GM19438 (cell line): ENCODE data around the gene RAB17.

Experiments
- ATAC-seq: cut with Tn5 transposase; IDR thresholded peaks from one replicate; pipeline ENCODE4 v1.9.1; 2021; ENCODE audit warnings: low read depth; ENCODE audit not compliant: unreplicated experiment

RAB17 gene

GRCh38 chr2:237565974-237566373 is 24.6 kb downstream of the RAB17 start:
- ATAC-seq: no peak

GRCh38 chr2:237564526-237565131 is 25.9 kb downstream of the RAB17 start:
- no peak for ATAC-seq

- no peak for ATAC-seq
These were observed 26.7 kb downstream of the RAB17 start for GRCh38 chr2:237563816-237564215.

- no peak for ATAC-seq
These were observed 29.3 kb downstream of the RAB17 start for GRCh38 chr2:237561221-237561620.

- no peak for ATAC-seq
These were observed 31.4 kb downstream of the RAB17 start for GRCh38 chr2:237558961-237559641.

- peak; percentile 33 for ATAC-seq
These were observed 32.9 kb downstream of the RAB17 start for GRCh38 chr2:237557633-237558015.

GRCh38 chr2:237556773-237557632 is 33.5 kb downstream of the RAB17 start:
- peak; percentile 90 for ATAC-seq

GRCh38 chr2:237555560-237555959 is 35.0 kb downstream of the RAB17 start:
- ATAC-seq: no peak

- no peak for ATAC-seq
These were observed 36.6 kb downstream of the RAB17 start for GRCh38 chr2:237553948-237554347.

- no peak for ATAC-seq
These were observed 37.6 kb downstream of the RAB17 start for GRCh38 chr2:237552908-237553307.

- ATAC-seq: no peak
These were observed 39.4 kb downstream of the RAB17 start for GRCh38 chr2:237551071-237551574.

- ATAC-seq: no peak
These were observed 40.7 kb downstream of the RAB17 start for GRCh38 chr2:237549643-237550415.

GRCh38 chr2:237549216-237549615 is 41.3 kb downstream of the RAB17 start:
- no peak for ATAC-seq

- ATAC-seq: no peak
These were observed 42.6 kb downstream of the RAB17 start for GRCh38 chr2:237547841-237548416.

- no peak for ATAC-seq
These were observed 43.6 kb downstream of the RAB17 start for GRCh38 chr2:237546876-237547395.

GRCh38 chr2:237546040-237546875 is 44.3 kb downstream of the RAB17 start:
- no peak for ATAC-seq

- ATAC-seq: no peak
These were observed 48.4 kb downstream of the RAB17 start for GRCh38 chr2:237542001-237542704.

GRCh38 chr2:237541243-237541642 is 49.3 kb downstream of the RAB17 start:
- ATAC-seq: no peak
